ENCODE data around the gene HINT2.

HINT2 gene

GRCh38 chr9:35811381-35812024 lies 3.3 kb downstream of the HINT2 start:
- no peak for DNase-seq

- DNase-seq, result no peak
Observed at GRCh38 chr9:35810122-35810521, 4.7 kb downstream of the HINT2 start.

- DNase-seq, result no peak
Observed at GRCh38 chr9:35808433-35808832, 6.4 kb downstream of the HINT2 start.

GRCh38 chr9:35806101-35806500 lies 8.7 kb downstream of the HINT2 start:
- DNase-seq, result no peak

DNA sequence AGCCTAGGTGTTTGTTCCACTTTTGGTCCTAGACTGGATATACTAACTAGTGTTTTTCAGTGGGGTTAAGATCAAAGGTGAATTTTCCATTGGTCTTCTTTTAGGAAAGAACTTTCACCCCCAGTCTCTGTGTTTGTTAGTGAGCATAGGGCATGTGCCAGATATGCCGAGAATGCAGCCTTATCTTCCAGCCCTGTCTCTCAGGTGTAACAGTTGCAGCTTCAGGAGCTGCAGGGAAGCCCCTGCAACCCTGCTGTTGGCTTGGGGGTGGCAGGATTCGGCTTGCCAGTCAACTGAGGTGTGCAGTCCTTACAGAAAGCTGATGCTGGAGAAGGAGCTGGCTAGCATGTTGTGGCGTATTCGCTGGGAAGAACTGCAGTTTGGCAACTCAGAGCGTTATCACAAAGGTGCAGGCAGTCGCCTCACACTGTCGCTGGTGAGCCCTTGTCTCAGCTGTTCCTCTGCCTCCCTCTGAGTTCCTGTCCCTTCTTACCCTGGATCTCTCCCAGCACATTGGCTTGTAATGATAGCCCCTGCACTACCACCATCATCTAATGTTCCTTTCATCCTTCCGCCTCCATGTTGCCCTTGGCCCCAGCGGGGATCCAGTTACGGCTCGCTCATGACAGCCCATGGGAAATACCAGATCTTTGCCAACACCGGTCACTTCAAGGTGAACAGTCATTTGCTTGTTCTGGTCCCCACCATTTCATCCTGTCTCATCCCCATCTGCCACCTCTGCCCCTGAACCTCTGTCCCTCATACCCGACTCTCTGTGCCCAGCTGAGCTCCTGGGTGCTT lies 13.3 kb downstream of the HINT2 start:
- DNase-seq, result no peak

GRCh38 chr9:35800530-35800929 lies 14.3 kb downstream of the HINT2 start:
- DNase-seq, result no peak

DNA sequence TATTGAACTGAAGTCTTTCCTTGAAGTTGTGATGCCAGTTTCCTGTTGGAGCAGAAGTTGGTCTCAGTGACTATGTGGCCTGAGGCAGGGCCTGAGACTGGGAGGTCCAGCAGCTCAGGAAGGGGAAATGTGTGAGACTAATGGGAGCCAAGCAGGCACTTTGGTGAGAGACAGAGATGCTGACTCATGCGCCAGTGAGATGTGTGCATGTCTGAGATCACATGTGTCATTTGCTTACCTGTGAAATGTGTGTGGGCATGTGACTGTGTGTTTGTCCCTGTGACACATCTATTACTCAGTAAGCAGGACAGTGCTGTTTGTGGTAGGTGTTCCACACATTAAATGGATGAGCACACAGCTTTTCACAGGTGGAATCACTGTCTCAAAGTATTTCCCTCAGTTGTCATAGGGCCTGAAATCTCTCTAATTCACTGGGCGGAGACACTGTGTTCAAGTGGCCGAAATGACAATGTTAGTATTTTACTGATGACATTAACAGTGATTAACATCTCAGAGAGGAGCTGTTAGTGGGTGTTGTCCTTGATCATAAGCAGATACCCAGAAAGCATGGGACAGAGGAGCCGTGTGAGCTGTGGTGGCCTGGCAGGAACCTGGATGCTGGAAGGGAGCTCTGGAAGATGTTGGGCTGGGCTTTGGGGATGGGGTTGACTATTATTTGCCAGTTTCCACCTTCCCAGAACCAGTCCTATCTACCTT lies 16.0 kb downstream of the HINT2 start:
- no peak for DNase-seq

- no peak for DNase-seq
Observed at GRCh38 chr9:35797311-35798109, 17.3 kb downstream of the HINT2 start.

GRCh38 chr9:35795695-35796094 lies 19.1 kb downstream of the HINT2 start:
- no peak for DNase-seq

DNA sequence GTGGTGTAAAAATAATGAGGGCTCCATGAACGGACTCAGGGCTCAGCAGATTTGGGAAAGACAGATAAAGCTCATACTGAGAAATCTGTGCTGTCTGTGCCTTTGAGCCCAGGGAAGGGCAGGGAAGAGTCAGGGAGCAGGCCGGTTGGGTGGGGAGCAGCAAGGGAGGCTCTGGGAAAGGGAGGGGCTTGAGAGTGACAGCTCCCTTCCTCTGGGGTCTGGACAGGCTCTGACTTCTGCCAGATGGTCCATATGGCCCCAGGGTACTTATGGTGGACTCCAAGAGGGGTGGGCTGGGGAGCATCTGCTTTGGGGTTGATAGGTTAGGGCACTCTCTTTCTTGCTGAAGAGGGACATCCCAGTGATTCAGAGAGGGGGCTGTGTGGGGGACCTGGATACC lies 21.4 kb downstream of the HINT2 start:
- no peak for DNase-seq

DNA sequence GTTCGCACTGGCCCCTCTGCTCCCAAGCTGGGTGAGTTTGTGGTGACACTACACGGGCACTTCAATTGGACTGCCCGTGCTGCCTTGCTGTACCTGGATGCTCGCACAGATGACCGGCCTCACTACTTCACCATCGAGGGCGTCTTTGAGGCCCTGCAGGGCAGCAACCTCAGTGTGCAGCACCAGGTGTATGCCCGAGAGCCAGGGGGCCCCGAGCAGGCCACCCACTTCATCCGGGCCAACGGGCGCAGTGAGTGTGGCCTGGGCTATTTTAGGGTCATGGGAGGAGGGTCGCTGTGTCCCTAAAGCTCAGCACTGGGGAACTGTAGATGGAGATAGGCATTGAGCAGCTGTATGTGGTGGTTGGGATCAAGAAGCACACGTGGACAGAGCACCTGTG lies 22.0 kb downstream of the HINT2 start:
- no peak for DNase-seq

GRCh38 chr9:35792024-35792813 lies 22.6 kb downstream of the HINT2 start:
- no peak for DNase-seq

DNA sequence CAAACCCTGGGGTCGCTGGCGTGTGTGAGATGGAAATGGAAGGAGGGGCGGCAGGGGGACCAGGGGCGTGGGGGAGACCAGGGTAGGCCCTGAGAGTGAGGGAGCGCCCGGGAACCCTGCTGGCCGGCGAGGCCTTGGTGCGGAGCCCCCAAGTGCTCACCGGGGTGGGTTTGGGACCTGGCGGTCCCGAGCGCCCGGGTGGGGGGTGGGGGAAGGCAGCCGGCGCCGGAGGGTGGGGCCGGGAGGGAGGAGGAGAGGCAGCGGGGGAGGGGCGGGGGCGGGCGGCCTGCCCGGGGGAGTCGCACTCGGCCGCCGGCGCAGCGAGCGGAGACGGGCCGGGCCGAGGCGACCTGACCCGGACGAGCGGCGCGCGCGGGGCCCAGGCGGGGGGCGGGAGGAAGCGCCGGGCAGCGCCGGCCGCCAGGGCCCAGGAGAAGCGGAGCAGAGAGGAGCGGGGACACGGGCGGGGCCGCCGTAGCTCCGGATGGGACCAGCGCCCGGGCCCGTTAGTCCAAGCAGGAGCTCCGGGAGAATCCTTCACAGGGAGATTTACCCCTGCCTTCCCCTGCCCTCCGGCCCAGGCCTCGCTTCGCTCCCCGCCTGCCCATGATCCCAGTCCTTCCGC lies 23.4 kb downstream of the HINT2 start, which contains the start of gene NPR2:
NPR2 (plus strand) TSS at position 295 of the 625 bp plus-strand sequence. CDS start 818 bp downstream, outside the sequence.
- DNase-seq, result no peak

DNA sequence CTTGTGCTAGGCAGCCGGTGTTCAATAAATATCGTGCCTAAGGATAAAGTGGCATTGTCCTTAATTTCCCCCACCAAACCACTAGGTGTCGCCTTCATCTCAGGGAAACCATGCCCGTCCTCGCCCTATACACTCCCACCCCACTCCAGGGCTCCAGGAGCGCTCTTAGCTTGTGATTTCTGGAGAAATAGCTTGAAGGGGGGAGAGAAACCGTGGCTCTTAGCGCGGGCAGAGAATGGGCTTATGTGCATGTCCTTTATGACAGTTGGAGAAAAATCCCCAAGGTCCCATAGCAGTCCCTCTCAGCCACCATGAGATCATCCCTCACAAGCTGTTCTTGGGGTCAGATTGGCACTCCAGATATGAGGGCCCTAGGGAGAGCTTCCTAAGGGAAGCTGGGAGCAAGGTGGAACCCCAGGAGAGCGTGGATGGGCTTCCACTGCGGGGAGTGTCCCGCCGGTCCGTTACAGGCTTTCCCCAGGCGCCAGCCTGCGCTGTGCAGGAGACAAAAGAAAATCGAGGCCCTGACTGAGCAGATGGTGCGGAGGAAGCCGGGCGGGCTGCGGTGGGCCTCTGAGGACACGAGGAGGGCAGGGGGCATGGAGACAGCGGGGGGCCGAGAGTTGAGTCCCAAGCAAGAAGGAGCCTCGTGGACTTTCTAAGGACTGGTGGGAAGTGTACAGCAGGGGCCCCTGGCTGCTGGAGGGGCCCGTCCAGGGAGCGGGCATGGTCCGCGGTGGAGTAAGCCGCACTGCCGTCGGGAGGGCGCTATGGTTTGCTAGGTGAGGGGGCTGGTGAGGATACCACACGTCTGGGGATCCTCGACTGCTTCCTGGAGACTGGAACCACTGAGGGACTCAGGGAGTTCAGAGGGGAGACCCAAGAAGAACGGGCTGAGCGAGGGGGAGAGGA lies 24.2 kb downstream of the HINT2 start:
- peak in 1 of 2 experiments; percentile 55 for DNase-seq

DNA sequence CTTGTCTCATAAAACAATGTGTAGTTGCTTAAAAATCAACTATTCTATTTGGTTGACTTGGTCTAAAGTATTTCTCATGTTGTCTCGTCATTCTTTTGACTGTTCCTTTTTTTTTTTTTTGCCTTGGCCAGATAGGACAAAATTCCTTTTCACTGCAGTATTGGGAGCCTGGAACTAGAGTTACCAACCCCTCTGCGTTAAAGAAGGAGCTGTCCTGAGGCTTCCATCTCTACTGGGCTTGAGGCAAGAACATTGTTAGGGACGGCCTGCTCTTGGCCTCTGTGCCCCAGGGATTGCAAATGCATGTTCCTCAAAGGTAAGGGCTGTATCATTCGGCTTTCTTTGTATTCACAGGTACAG lies 24.8 kb downstream of the HINT2 start:
- DNase-seq, result no peak

GRCh38 chr9:35789541-35789940 lies 25.3 kb downstream of the HINT2 start:
- DNase-seq, result no peak

DNA sequence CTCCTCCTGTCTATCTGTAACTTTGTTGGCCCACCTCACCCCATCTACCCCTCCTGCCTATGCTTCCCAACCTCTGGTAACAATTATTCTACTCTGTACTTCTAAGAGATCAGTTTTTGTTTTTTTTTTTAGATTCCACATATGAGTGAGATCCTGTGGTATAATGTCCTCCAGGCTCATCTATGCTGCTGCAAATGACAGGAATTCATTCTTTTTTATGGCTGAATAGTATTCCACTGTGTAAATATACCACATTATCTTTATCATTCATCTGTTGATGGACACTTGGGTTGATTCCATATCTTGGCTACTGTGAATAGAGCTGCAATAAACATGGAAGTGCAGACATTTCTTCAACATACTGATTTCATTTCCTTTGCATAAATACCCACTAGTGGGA lies 31.4 kb downstream of the HINT2 start:
- no peak for DNase-seq

DNA sequence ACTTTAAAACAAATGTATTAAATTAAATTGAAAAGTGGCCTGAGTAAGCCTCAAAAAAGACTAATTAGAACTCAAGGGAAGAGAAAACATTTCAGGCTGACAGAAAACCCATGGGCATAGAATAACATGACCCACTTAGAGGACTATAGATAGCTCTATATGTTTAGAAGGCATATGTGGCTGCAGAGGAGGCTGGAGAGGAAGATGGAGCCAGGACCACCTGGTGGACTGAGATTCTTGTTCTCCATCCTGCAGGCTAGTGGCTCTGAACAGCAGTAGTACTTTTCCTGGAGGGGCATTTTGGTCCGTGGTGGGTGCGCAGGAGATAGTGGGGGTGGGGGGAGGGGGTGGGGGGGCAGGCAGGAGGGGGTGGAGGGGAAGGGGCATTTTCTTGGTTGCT lies 33.8 kb downstream of the HINT2 start:
- no peak for DNase-seq

DNA sequence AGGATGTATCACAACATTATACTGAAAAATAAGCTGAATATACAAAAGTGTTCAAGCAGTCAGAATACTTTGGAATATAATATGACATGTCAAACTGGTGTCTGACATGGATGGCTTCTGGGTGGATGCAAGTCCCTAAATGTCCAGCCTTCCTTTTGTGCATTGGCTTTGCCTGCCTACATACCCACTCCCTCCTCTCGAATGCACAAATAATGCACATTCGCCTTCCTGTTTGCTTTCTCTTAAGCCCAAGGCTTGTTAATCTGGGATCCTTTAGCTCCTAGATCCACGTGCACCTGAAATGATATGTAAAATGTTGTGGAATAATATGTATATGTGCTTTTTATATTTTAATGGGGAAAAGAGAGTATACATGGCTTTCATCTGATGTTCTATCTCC lies 36.3 kb downstream of the HINT2 start:
- DNase-seq, result no peak

GRCh38 chr9:35776018-35776417 lies 38.8 kb downstream of the HINT2 start:
- DNase-seq, result peak; percentile 20 to 43
